NCI-H2171 (cell line): ENCODE data around the gene TNRC6B.
A peak's percentile ranks its signal among the peaks of the same experiment; 100 is the strongest.
"Not testable (repeated sequence)": the region's sequence is repeated elsewhere in the genome, so short reads cannot be mapped to it uniquely, and the experiment has no call there.

Experiments used
- DNase-seq: peaks from one replicate; lab custom pipeline; 2025; lab: John Stamatoyannopoulos, UW

Gene TNRC6B

GRCh38 chr22:40183029-40183581 lies 5.4 kb downstream of the TNRC6B start:
- no peak for DNase-seq

GRCh38 chr22:40183603-40184002 lies 5.9 kb downstream of the TNRC6B start:
- not testable (repeated sequence) for DNase-seq

DNA sequence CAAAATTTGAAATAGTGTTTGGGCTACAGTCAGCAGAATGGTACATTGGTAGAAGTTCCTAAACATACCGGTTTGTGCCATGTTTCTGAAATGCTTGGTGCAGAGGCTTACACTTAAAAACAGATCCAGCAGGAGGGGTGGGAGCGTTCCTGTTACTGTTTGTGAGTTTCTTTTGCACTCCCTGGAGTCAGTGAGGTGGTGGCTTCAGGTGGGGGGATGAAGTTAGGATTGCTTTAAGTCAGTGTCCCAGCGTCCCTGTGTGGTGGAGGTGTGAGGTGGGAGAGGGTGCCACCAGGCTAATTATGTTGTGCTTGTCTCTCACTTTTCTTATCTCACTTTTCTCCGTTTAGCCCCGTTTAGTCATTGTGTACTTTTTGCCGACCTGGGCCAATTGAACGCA lies 9.7 kb downstream of the TNRC6B start:
- DNase-seq = no peak

GRCh38 chr22:40189997-40190396 lies 12.3 kb downstream of the TNRC6B start:
- no peak for DNase-seq

DNA sequence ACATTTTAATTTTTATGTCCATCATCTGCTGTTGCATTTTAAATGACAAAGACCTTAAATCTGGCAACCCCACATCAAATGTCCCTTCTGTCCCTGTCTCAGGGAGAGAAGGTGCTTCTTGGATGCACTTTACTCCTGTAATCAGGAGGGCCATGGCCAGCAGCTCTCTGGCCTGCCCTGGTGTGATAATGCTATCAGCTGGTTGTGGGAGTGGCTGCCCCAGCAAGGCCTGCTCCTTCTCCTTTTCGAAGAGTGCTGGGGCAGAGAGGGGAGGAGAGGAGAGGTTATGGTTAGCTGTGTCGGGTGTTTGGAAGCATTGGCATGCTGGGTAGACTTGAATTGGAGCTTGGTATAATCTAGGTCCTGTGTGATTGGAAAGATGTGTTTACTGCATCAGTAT lies 12.8 kb downstream of the TNRC6B start:
- DNase-seq = no peak

DNA sequence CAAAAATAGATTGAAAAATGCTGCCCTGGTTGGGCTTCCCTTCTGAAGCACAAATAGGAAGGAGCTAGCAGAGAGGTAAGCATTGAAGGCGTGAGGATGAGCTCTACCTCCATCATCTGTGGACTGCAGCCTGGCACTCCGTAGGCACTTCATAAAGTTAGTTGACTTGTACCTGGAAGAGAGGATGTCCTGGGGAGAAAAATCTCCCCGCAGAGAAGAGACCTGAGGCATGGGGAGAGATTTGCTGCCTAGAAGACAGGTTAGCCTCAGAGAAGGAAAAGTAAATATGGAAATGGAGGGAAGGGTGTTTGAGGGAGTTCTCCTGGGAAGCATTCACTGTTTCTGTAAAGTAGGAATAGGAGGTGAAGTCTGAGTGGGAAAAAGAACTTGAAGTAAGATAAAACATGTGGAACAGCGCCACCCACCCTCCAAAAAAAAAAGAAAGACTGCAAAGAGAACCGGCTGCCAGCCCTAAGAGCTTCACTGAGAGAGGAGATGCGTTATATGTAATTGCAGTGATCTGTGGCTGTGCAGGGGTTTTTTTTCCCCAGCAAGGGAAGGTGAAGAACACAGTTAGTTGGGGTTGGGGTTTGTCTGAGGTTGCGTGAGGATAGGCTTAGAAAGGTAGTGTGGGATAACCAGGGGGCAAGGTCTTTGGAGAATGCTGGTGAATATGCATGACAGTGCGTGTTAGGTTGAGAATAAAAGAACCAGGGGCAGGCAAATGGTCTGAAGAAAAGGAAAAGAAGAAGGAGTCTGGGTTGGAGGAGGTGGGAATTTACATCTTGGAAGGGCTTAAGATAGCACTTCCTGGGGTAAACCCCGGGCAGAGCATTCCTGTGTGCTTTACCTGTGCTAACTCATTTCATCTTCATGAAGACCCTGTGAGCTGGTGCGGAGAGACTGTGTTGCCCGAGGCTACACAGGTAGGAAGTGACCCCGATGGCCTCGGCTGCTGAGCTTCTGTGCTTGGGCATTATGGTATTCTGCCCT lies 16.0 kb downstream of the TNRC6B start:
- DNase-seq = no peak

DNA sequence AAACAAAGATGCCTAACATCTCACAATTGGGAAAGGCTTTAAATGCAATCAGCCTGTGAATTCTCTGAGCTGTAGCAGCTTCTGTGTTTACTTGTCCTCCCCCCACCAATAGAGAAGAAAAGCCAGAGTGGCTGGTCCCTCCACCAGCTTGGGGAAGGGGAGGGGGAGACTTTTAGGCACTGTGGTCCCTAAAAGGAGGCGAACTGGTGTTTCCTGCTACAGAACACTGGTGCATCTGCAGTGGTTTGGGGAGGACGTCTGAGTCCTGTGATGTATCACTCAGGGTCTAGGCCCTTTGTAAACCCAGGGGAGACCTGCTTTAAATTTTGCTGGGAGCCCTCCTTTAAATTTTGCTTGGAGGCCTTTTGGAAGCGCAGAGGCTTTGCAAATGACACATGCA lies 16.9 kb downstream of the TNRC6B start:
- no peak for DNase-seq

DNA sequence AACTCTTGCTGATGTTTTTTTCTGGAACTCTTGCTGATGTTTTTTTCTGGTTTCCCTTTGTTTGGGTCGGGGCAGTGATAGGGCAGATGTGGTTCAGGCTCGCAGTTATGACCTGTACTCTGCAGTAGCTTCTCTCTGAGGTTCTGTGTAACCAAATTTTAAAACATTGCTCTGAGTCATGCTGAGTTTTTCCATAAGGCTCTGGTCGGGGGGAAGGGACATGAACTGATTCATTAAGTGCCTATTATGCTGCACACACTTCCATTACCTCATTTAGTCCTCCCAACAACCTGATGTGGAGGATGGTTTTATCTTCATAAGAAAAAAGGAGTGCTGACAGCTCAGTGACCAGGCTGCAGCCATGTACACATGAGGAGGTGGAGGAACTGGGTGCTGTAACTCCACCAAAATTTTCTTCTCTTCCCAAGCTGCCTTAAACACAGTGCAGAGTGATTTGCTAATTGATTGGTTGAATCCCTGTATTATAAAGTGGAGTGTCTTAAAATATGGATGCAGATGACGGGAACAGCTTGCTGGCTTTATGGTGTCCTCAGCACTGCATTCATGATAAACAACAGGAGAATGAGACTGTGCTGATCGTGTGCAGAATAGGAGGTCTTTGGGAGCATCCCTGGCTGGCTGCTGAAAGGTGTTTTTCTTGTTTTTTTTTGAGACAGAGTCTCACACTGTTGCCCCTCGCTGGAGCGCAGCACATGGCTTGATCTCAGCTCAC lies 19.1 kb downstream of the TNRC6B start:
- DNase-seq = no peak

DNA sequence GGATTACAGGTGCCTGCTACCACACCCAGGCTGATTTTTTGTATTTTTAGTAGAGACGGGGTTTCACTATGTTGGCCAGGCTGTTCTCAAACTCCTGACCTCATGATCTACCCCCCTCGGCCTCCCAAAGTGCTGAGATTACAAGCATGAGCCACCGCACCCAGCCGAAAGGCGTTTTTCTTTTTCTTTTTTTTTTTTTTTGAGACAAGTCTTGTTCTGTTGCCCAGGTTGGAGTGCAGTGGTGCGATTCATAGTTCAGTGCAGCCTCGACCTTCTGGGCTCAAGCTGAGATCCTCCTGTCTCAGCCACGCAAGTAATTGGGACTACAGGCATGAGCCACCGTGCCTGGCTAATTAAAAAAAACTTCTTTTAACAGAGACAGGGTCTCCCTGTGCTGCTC lies 19.7 kb downstream of the TNRC6B start:
- DNase-seq = not testable (repeated sequence)

DNA sequence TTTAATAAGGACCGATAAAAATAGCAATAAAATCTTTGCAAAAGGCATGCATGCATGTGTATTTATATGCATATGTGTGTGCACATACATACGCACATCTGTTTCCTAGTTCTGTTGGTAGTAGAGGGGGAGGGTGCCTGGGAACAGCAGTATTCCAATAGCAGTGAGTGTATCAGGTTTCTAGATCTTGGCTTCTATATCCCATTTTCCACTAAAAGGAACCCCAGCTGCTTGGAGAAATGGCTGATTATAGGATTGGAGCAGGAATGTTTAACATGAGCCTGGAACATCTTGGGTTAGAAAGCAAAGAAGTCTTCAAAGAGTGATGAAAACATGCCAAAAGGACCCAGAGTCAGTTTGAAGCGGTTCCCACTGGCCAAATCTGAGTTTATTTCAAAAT lies 21.0 kb downstream of the TNRC6B start:
- DNase-seq = peak; percentile 60

DNA sequence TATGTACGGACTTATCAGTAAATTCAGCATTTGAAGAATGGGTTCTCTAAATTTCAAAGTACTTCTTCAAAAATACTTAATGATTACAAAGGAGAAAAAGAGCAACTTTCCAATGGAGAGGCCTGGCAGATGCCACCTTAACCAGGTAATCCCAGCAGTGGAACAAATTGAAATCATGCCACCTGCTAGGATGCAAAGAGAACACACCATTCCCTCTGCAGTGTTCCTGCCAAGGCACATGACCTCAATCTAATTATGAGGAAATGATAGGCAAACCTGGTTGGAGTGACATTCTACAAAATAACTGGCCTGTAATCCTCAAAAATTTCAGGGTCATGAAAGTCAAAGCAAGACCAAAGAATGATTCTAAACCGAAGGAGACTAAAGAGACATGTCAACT lies 21.5 kb downstream of the TNRC6B start:
- DNase-seq = peak; percentile 34

- DNase-seq = no peak
These were observed 22.1 kb downstream of the TNRC6B start for GRCh38 chr22:40199852-40200251.

DNA sequence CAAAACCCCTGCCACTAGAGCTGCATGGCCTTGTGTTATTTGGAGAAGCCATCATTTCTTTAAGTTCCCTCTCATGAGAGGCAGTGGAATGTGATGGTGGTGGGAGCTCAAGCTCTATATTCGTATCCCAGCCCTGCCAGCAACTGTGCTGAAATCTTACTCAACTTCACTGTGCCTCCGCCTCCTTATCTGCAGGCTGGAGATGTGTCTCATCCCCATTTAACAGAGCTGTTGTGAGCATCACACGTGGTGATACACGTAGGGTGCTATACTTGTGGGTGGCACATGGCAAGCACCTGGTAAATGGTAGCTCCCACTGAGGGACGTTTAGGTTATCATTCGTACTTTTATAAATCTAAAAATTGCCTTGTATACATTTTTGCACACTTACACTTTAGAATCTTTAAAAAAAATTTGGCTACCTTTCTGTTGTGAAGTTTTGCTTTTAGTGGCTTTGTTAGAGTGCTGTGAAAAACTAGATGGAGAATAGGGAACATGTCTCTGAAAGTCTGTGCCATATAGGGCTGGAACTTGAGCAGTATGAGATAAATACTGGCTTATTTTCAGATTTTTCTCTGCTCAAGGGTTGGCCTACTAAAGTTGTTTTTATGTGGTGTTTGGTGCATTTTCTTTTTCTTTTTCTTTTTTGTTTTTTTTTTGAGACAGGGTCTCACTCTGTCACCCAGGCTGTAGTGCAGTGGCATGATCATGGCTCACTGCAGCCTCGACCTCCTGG lies 23.2 kb downstream of the TNRC6B start:
- DNase-seq = no peak

DNA sequence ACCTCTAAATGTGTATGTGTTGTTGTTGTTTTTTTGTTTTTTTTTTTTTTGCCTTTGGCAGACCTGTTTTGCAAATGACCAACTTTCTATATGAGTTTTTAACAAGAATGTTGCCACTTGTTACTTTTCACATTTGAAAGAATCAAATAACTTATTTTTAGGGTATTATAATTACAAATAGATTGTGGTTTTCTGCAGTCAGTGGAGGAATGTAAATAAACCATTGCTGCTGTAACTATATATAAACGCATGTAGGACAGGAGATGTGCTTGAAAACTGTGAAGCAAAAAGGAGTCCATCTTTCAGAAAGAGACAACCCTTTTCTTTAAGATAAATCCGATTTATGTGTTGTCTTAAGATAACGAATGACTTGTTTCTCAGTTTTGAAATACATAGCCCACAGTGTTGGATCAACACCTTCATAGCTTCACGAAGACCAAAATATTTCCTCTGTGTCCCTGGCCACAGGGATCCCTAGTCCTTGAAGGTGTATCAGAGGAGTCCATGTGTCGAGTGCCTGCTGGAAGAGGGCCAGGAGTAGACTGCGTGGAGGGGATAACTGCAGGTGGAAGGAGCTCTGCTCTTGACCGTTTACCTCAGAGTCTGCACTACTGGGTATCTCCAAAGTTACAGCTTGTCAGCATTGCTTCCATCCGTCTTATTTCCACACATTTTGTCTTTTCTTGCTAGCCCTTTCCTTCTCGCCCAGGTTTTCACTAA lies 24.7 kb downstream of the TNRC6B start:
- no peak for DNase-seq

DNA sequence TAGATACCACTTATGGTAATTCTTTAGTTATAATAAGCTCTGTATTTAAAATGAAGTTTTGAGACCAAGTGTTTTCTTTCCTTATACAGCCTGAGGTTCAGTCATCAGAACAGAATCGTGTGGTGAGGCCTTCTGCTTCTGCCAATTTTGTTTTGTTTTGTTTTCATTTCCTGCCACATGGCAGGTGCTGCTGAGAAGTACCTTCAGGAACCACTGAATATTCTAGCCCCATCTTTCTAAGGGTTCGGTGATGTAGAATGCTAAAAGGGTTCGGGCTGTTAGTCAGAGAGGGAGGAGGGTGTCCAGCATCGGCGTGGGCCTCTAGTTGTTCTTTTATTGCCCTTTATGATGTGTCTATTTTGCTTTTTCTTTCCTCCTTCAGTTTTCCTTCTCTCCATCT lies 25.8 kb downstream of the TNRC6B start:
- no peak for DNase-seq

DNA sequence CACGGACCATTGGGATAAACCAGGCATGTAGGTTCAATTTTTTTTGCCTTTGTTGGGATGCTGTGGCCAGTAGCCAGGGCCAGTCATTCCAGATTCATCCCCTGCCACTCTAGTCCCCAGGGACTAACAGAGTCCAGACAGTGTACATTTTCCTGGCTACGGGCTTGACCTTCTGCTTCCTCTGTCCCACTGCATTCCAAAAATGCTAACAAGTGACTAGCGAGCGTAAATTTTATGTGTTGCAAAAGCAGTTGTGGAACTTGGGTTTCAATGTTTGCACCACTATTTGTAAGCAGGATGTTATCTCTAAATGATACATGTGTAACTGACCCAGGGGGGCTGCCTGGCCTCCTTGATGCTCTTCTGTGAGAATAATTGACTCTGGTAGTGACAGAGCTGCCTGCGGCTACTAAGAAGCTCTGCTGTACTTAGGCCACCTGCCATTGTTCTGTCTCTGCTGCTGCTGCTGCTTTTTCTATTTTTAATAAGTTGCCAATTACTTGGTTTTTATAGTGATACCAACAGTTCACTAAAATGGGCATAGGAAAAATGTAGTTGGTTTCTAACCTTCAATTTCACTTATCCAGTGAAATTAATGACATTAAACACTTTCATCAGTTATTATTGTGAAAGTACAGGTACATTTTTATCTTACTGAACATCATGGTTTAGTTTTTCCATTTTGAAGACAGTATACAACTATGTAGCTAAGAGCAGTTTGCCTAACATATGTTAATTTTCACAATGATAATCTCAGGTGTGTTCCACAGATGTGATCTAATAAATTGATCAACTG lies 26.8 kb downstream of the TNRC6B start:
- DNase-seq = no peak

DNA sequence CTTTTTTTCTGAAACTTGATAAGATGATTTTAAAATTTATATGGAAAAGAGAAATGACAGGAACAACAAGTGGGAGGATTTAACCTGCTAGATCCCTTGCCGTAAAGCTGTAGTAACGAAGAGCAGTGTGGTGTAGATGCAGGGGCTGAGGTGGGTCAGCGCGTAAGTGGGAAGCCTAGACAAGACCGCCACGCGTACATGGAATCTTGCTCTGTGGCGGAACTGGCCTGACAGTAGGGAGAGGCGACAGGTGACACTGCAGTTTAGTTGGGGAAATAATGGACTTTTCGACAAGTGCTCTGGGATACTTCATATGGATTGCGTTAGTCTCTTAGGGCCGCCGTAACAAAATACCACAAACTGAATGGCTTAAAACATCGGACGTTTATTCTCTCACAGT lies 28.8 kb downstream of the TNRC6B start:
- no peak for DNase-seq

GRCh38 chr22:40210818-40211217 lies 33.1 kb downstream of the TNRC6B start:
- DNase-seq = no peak

- DNase-seq = no peak
These were observed 33.8 kb downstream of the TNRC6B start for GRCh38 chr22:40211476-40212054.

GRCh38 chr22:40212121-40212520 lies 34.4 kb downstream of the TNRC6B start:
- no peak for DNase-seq
